Measurements from ENCODE around the gene PSMG1.

DNA sequence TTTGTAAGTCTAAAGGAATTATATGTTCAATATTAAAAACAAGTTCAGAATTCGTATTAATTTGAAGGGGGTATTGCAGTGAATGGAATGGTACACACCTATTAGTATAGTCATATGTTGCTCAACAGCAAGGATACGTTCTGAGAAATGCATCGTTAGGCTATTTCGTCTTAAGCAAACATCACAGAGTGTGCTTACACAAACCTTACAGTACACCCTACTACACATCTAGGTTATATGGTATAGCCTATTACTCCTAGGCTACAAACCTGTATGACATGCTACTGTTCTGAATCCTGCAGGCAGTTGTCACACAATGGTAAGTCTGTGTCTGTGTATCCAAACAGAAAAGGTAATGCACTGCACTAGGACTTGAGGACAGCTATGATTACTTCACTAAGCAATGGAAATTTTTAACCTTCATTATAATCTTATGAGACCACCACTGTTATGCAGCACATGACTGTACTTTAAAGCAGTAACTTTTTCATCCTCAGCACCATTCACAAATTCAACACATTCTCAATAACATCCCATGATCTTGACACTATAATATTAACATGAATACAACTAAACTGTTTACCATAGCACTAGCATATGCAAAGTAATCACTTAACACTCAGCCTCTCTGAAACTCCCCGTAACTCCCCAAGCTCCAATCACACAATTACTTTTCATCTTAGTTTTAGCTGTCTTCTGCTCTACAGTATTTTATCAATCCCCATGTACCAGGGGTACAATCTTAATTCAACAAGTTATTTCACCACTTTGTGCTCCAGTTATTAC, 14.4 kb upstream of the PSMG1 start:
- TF ChIP-seq CTCF (conservative IDR thresholded peaks at IDR 0.05; ENCODE audit: low read depth, low read length) (no peak), EZH2 (IDR thresholded peaks at IDR 0.05; ENCODE audit: low read length, unreplicated experiment) (no peak)
